ENCODE results near the gene ZNF665.

- TF ChIP-seq EZH2 (IDR thresholded peaks at IDR 0.05; ENCODE audit: low read length, missing control alignments), result no peak
- TF ChIP-seq CTCF (conservative IDR thresholded peaks at IDR 0.05 in 1 of 2, IDR thresholded peaks at IDR 0.05 in 1 of 2; ENCODE audit: low read depth in 1 of 2, low read length in 2 of 2), result no peak
These were observed 31.4 kb upstream of the ZNF665 start for GRCh38 chr19:53224606-53225005.
